ENCODE data around the gene BANF1. TPM values are rescaled to one million over a fixed set of nuclear protein-coding genes. Genes with fewer than 3 reads are reported as not detected.
"Not testable (repeated sequence)": the region's sequence is repeated elsewhere in the genome, so short reads cannot be mapped to it uniquely, and the experiment has no call there.

BANF1 gene
- total and polyA plus RNA-seq, 7 experiments from 2014 or later, result 54.5 to 234 (median 107) TPM

DNA sequence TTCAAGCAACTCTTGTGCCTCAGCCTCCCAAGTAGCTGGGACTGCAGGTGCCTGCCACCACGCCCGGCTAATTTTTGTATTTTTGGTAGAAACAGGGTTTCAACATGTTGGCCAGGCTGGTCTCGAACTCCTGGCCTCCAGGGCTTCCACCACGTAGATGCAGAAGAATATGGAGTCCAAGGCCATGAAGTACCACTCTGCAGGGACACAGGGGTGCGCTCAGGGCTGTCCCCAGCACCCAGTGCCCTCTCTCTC lies 20.8 kb downstream of the BANF1 start:
- H3K4me3 Mint-ChIP-seq, result peak overlapping the region in 1 of 10 donors; percentile 51
- H3K36me3 ChIP-seq (ENCODE audit: control insufficient read depth in 2 of 3, insufficient read depth in 3 of 3, low read length in 3 of 3); intact Hi-C loops (cut with micrococcal nuclease); H3K27ac ChIP-seq (ENCODE audit: low read depth, low read length); H3K27ac Mint-ChIP-seq; ATAC-seq; H3K4me3 ChIP-seq (ENCODE audit: low read length); H3K9me3 Mint-ChIP-seq; H3K4me1 ChIP-seq (ENCODE audit: control insufficient read depth in 2 of 2, insufficient read depth in 2 of 2, low read length in 2 of 2); DNase-seq; H3K27me3 ChIP-seq (ENCODE audit: control insufficient read depth in 2 of 2, insufficient read depth in 2 of 2, low read length in 2 of 2); H3K9me3 ChIP-seq (ENCODE audit: control insufficient read depth in 2 of 3, low read length in 3 of 3); H3K36me3 Mint-ChIP-seq: not testable (repeated sequence)
- ChIA-PET CTCF (interaction anchor here (0.7 to 2.0 kb wide), 9 partner anchors 8 to 262 kb away, joined by 3 to 8 read pairs (median 3); partner anchors contain the start of gene CST6), POLR2A (interaction anchor here (0.8 to 1.4 kb wide), 4 partner anchors 15 to 312 kb away, joined by 3 to 4 read pairs (median 4); partner anchors contain the start of genes BANF1 and EIF1AD)
- peaks cover 0 to 14% (median 4%) of the 10 kb centered on the region in 5 donors for H3K27me3 Mint-ChIP-seq
- H3K4me1 Mint-ChIP-seq, result peaks cover 4 to 17% (median 5%) of the 10 kb centered on the region in 7 donors

DNA sequence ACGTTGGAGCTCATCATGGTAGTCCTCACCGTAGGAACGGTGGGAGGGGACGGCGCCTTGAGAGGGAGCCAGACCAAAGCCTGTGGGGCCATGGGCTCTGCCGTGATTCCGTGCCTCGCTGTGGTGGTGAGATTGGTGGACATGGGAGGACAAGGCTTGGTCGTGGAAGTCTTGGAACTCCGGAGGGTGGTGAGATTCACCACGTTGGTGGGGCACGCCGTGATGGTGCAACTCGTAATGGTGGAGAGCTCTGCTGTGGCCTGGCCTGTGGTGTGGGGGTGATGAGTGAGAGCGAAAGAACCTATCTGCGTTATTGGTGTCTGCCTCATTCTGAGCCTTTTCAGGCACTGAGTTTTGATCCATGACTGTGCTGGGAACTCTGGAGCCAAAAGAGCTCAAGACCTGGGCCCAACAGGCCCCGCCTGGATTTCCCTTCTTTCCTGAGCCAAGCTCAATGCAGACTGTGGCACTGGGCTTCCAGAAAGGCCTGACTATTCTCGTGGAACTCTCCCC lies 23.8 kb downstream of the BANF1 start, which contains the start of gene CATSPER1:
TSS of gene CATSPER1 (minus strand) at position 463 of the 513 bp plus-strand sequence. CDS start at position 363, 100 bp downstream.
- ATAC-seq (no peak), DNase-seq (no peak)
- Histone ChIP-seq H3K27me3 (ENCODE audit: control insufficient read depth in 2 of 2, insufficient read depth in 2 of 2, low read length in 2 of 2) (no peaks in the 10 kb centered on the region), H3K4me3 (ENCODE audit: low read length) (no peak within 1 kb of the TSS), H3K9me3 (ENCODE audit: control insufficient read depth in 2 of 3, low read length in 3 of 3) (no peaks in the 10 kb centered on the region), H3K36me3 (ENCODE audit: control insufficient read depth in 2 of 3, insufficient read depth in 3 of 3, low read length in 3 of 3) (no peaks in the 10 kb centered on the region), H3K27ac (ENCODE audit: low read depth, low read length) (no peak within 1 kb of the TSS), H3K4me1 (ENCODE audit: control insufficient read depth in 2 of 2, insufficient read depth in 2 of 2, low read length in 2 of 2) (peaks cover 0 to 5% of the 10 kb centered on the region in 2 donors)
- no peak within 1 kb of the TSS for H3K27ac Mint-ChIP-seq
- peaks cover 4 to 11% (median 5%) of the 10 kb centered on the region in 7 donors for H3K4me1 Mint-ChIP-seq
- POLR2A ChIA-PET, result interaction anchor here (0.6 to 0.8 kb wide), 2 partner anchors 28 to 1768 kb away, joined by 3 to 4 read pairs; no protein-coding TSS in a partner anchor
- CTCF ChIA-PET, result no interaction called here
- no peak within 1 kb of the TSS for H3K4me3 Mint-ChIP-seq
- no peaks in the 10 kb centered on the region for H3K36me3 Mint-ChIP-seq
- H3K9me3 Mint-ChIP-seq, result no peaks in the 10 kb centered on the region
- peaks cover 0 to 16% (median 4%) of the 10 kb centered on the region in 5 donors for H3K27me3 Mint-ChIP-seq
- intact Hi-C loops (cut with micrococcal nuclease), result no loop called here

DNA sequence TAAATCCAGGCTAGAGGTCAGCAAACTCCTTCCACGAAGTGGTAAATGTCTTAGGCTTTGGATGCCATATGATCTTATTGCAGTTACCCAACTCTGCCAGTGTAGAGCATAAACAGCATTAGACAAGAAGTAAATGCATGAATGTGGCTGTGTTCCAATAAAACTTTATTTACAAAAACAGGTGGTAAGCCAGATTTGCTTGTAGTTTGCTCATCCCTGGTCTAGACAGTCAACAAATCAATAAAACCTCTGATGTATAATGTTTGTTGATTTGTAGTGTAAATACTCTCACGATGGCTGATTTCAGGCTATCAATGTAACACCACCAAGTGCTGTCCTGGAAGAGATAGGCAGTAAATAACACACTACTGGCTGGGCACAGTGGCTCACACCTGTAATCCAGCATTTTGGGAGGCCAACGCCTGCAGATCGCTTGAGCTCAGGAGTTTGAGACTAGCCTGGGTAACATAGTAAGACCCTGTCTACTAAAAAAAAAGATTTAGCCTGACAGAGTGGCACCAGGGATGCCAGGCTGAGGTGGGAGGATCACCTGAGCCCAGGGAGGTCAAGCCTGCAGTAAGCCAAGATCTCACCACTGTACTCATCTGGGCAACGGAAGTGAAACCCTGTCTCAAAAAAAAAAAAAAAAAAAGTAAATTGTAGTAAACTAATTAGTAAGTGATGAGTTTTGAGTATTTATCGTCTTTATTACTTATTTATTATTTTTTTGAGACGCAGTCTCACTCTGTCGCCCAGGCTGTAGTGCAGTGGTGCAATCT lies 30.8 kb downstream of the BANF1 start:
- H3K4me3 ChIP-seq (ENCODE audit: low read length), result no peak overlapping the region
- intact Hi-C loops (cut with micrococcal nuclease), result no loop called here
- H3K4me1 ChIP-seq (ENCODE audit: control insufficient read depth in 2 of 2, insufficient read depth in 2 of 2, low read length in 2 of 2), result no peaks in the 10 kb centered on the region
- H3K27me3 Mint-ChIP-seq, result peaks cover 0 to 9% (median 6%) of the 10 kb centered on the region in 5 donors
- H3K36me3 Mint-ChIP-seq, result no peaks in the 10 kb centered on the region
- ChIA-PET CTCF (no interaction called here), POLR2A (no interaction called here)
- no peak overlapping the region for H3K27ac ChIP-seq (ENCODE audit: low read depth, low read length)
- no peaks in the 10 kb centered on the region for H3K9me3 ChIP-seq (ENCODE audit: control insufficient read depth in 2 of 3, low read length in 3 of 3)
- no peak overlapping the region for H3K27ac Mint-ChIP-seq
- no peaks in the 10 kb centered on the region for H3K4me1 Mint-ChIP-seq
- H3K9me3 Mint-ChIP-seq, result no peaks in the 10 kb centered on the region
- H3K4me3 Mint-ChIP-seq, result no peak overlapping the region
- H3K36me3 ChIP-seq (ENCODE audit: control insufficient read depth in 2 of 3, insufficient read depth in 3 of 3, low read length in 3 of 3), result no peaks in the 10 kb centered on the region
- no peaks in the 10 kb centered on the region for H3K27me3 ChIP-seq (ENCODE audit: control insufficient read depth in 2 of 2, insufficient read depth in 2 of 2, low read length in 2 of 2)
- DNase-seq (no peak), ATAC-seq (no peak)

GRCh38 chr11:66035653-66036333 lies 33.5 kb downstream of the BANF1 start:
- Histone ChIP-seq H3K27me3 (ENCODE audit: control insufficient read depth in 2 of 2, insufficient read depth in 2 of 2, low read length in 2 of 2) (no peaks in the 10 kb centered on the region), H3K9me3 (ENCODE audit: control insufficient read depth in 2 of 3, low read length in 3 of 3) (no peaks in the 10 kb centered on the region), H3K4me3 (ENCODE audit: low read length) (no peak overlapping the region), H3K27ac (ENCODE audit: low read depth, low read length) (no peak overlapping the region), H3K4me1 (ENCODE audit: control insufficient read depth in 2 of 2, insufficient read depth in 2 of 2, low read length in 2 of 2) (no peaks in the 10 kb centered on the region), H3K36me3 (ENCODE audit: control insufficient read depth in 2 of 3, insufficient read depth in 3 of 3, low read length in 3 of 3) (no peaks in the 10 kb centered on the region)
- no peaks in the 10 kb centered on the region for H3K4me1 Mint-ChIP-seq
- H3K36me3 Mint-ChIP-seq, result no peaks in the 10 kb centered on the region
- no peak overlapping the region for H3K4me3 Mint-ChIP-seq
- no peaks in the 10 kb centered on the region for H3K9me3 Mint-ChIP-seq
- ChIA-PET CTCF (interaction anchor here (1.4 kb wide), 1 partner anchor 10 kb away, joined by 8 read pairs; no protein-coding TSS in a partner anchor), POLR2A (interaction anchor here (0.5 kb wide), 1 partner anchor 273 kb away, joined by 3 read pairs; no protein-coding TSS in a partner anchor)
- H3K27me3 Mint-ChIP-seq, result peaks cover 0 to 17% (median 6%) of the 10 kb centered on the region in 5 donors
- DNase-seq (no peak), ATAC-seq (no peak)
- intact Hi-C loops (cut with micrococcal nuclease), result no loop called here
- no peak overlapping the region for H3K27ac Mint-ChIP-seq

- DNase-seq (no peak), ATAC-seq (no peak)
- H3K36me3 Mint-ChIP-seq, result no peaks in the 10 kb centered on the region
- peaks cover 0 to 20% (median 6%) of the 10 kb centered on the region in 5 donors for H3K27me3 Mint-ChIP-seq
- Histone ChIP-seq H3K4me3 (ENCODE audit: low read length) (no peak overlapping the region), H3K27ac (ENCODE audit: low read depth, low read length) (no peak overlapping the region), H3K4me1 (ENCODE audit: control insufficient read depth in 2 of 2, insufficient read depth in 2 of 2, low read length in 2 of 2) (no peaks in the 10 kb centered on the region), H3K27me3 (ENCODE audit: control insufficient read depth in 2 of 2, insufficient read depth in 2 of 2, low read length in 2 of 2) (no peaks in the 10 kb centered on the region), H3K36me3 (ENCODE audit: control insufficient read depth in 2 of 3, insufficient read depth in 3 of 3, low read length in 3 of 3) (no peaks in the 10 kb centered on the region), H3K9me3 (ENCODE audit: control insufficient read depth in 2 of 3, low read length in 3 of 3) (no peaks in the 10 kb centered on the region)
- ChIA-PET CTCF (interaction anchor here (1.4 kb wide), 1 partner anchor 9 kb away, joined by 8 read pairs; no protein-coding TSS in a partner anchor), POLR2A (interaction anchor here (0.5 kb wide), 1 partner anchor 273 kb away, joined by 3 read pairs; no protein-coding TSS in a partner anchor)
- no peak overlapping the region for H3K27ac Mint-ChIP-seq
- no peaks in the 10 kb centered on the region for H3K9me3 Mint-ChIP-seq
- no peaks in the 10 kb centered on the region for H3K4me1 Mint-ChIP-seq
- intact Hi-C loops (cut with micrococcal nuclease), result no loop called here
- no peak overlapping the region for H3K4me3 Mint-ChIP-seq
Measured at GRCh38 chr11:66036334-66036710, 34.0 kb downstream of the BANF1 start.

GRCh38 chr11:66037327-66037726 lies 35.0 kb downstream of the BANF1 start:
- POLR2A ChIA-PET, result no interaction called here
- DNase-seq (no peak), ATAC-seq (no peak)
- Mint-ChIP-seq H3K4me1 (no peaks in the 10 kb centered on the region), H3K27ac (no peak overlapping the region), H3K36me3 (no peaks in the 10 kb centered on the region), H3K4me3 (no peak overlapping the region), H3K27me3 (peaks cover 0 to 20% (median 6%) of the 10 kb centered on the region in 5 donors), H3K9me3 (no peaks in the 10 kb centered on the region)
- Histone ChIP-seq H3K9me3 (ENCODE audit: control insufficient read depth in 2 of 3, low read length in 3 of 3) (no peaks in the 10 kb centered on the region), H3K4me3 (ENCODE audit: low read length) (no peak overlapping the region), H3K27me3 (ENCODE audit: control insufficient read depth in 2 of 2, insufficient read depth in 2 of 2, low read length in 2 of 2) (no peaks in the 10 kb centered on the region), H3K27ac (ENCODE audit: low read depth, low read length) (no peak overlapping the region), H3K36me3 (ENCODE audit: control insufficient read depth in 2 of 3, insufficient read depth in 3 of 3, low read length in 3 of 3) (no peaks in the 10 kb centered on the region), H3K4me1 (ENCODE audit: control insufficient read depth in 2 of 2, insufficient read depth in 2 of 2, low read length in 2 of 2) (no peaks in the 10 kb centered on the region)
- intact Hi-C loops (cut with micrococcal nuclease), result no loop called here
- CTCF ChIA-PET, result interaction anchor here (0.6 kb wide), 1 partner anchor 328 kb away, joined by 6 read pairs; no protein-coding TSS in a partner anchor
